Raji (cell line): Measurements from ENCODE around the gene PTPRF.

ENCODE experiments used
- POLR2A ChIP-seq: IDR thresholded peaks from 2 replicates; pipeline ENCODE4 v1.6.1; 2011; ENCODE audit warnings: low read depth, low read length, control low read depth; ENCODE audit not compliant: insufficient read depth

Gene PTPRF

GRCh38 chr1:43617011-43617410 lies 86.3 kb downstream of the PTPRF start:
- TF ChIP-seq POLR2A = no peak

- TF ChIP-seq POLR2A = no peak
Observed at GRCh38 chr1:43617668-43618067, 87.0 kb downstream of the PTPRF start.

- no peak for TF ChIP-seq POLR2A
Observed at GRCh38 chr1:43618521-43619313, 88.0 kb downstream of the PTPRF start.

GRCh38 chr1:43619314-43619790 lies 88.7 kb downstream of the PTPRF start:
- no peak for TF ChIP-seq POLR2A

GRCh38 chr1:43619996-43620920 lies 89.6 kb downstream of the PTPRF start:
- TF ChIP-seq POLR2A = no peak

- TF ChIP-seq POLR2A = no peak
Observed at GRCh38 chr1:43620956-43621355, 90.3 kb downstream of the PTPRF start.

- TF ChIP-seq POLR2A = no peak
Observed at GRCh38 chr1:43621386-43621785, 90.7 kb downstream of the PTPRF start.

- no peak for TF ChIP-seq POLR2A
Observed at GRCh38 chr1:43621861-43622260, 91.2 kb downstream of the PTPRF start.

GRCh38 chr1:43622471-43622870 lies 91.8 kb downstream of the PTPRF start:
- TF ChIP-seq POLR2A = no peak

GRCh38 chr1:43622901-43623780 lies 92.5 kb downstream of the PTPRF start:
- TF ChIP-seq POLR2A = no peak

- no peak for TF ChIP-seq POLR2A
Observed at GRCh38 chr1:43625063-43625780, 94.5 kb downstream of the PTPRF start.

- TF ChIP-seq POLR2A = no peak
Observed at GRCh38 chr1:43632135-43632670, 101.5 kb downstream of the PTPRF start.

- TF ChIP-seq POLR2A = no peak
Observed at GRCh38 chr1:43634721-43635120, 104.0 kb downstream of the PTPRF start.
